ENCODE results near the gene GRIK1.

GRIK1 gene

DNA sequence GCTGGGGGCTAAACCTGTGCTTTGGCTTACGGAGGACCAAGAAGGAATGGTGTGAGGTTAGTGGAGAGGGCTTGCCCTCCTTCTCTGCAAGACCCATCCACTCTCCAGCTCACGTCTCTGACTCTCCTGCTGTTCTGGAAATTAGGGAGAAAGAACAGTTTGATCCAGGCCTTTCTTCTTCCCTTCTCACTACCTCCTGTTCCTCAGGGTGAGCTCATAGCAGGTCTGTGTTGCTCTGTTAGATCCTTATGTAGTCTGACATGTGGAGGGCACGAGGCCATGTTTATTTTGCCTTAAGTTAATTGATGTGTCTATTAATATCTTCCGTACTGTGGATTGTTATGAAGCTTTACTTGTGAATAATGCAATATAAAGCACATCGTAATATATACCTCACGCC is 315.0 kb downstream of the GRIK1 start:
- Mint-ChIP-seq H3K36me3 (ENCODE audit: low read depth) (no peaks in the 10 kb centered on the region), H3K27ac (no peak overlapping the region), H3K27me3 (ENCODE audit: low read depth) (no peaks in the 10 kb centered on the region), H3K4me3 (no peak overlapping the region), H3K9me3 (no peaks in the 10 kb centered on the region), H3K4me1 (no peaks in the 10 kb centered on the region)
- TF ChIP-seq, protein P1, sequence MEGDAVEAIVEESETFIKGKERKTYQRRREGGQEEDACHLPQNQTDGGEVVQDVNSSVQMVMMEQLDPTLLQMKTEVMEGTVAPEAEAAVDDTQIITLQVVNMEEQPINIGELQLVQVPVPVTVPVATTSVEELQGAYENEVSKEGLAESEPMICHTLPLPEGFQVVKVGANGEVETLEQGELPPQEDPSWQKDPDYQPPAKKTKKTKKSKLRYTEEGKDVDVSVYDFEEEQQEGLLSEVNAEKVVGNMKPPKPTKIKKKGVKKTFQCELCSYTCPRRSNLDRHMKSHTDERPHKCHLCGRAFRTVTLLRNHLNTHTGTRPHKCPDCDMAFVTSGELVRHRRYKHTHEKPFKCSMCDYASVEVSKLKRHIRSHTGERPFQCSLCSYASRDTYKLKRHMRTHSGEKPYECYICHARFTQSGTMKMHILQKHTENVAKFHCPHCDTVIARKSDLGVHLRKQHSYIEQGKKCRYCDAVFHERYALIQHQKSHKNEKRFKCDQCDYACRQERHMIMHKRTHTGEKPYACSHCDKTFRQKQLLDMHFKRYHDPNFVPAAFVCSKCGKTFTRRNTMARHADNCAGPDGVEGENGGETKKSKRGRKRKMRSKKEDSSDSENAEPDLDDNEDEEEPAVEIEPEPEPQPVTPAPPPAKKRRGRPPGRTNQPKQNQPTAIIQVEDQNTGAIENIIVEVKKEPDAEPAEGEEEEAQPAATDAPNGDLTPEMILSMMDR (IDR thresholded peaks at IDR 0.05; ENCODE audit: unreplicated experiment in 3 of 3) = no peak

DNA sequence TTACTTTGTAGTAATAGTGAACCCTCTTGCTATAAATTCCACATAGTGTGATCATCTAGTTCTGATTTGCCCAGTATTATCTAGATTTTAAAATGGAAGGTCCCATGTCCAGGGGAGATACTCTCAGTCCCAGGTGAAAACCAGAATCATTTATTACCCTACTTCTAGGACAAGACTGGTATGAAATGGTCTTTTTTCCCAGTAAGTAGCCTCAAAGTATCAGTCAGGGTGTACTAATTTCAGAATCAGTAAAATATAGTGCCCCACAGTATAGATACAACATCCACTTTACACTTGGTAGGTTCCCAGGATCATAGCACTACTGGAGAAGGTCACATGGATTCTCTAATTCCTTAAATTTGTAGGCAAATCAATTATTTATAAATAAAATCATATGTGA is 318.3 kb downstream of the GRIK1 start:
- H3K36me3 Mint-ChIP-seq (ENCODE audit: low read depth) = no peaks in the 10 kb centered on the region
- H3K9me3 Mint-ChIP-seq = no peaks in the 10 kb centered on the region
- H3K27me3 Mint-ChIP-seq (ENCODE audit: low read depth) = no peaks in the 10 kb centered on the region
- no peak overlapping the region for H3K27ac Mint-ChIP-seq
- no peak overlapping the region for H3K4me3 Mint-ChIP-seq
- H3K4me1 Mint-ChIP-seq = no peaks in the 10 kb centered on the region
- TF ChIP-seq, protein P1 (IDR thresholded peaks at IDR 0.05; ENCODE audit: unreplicated experiment in 3 of 3) = no peak

DNA sequence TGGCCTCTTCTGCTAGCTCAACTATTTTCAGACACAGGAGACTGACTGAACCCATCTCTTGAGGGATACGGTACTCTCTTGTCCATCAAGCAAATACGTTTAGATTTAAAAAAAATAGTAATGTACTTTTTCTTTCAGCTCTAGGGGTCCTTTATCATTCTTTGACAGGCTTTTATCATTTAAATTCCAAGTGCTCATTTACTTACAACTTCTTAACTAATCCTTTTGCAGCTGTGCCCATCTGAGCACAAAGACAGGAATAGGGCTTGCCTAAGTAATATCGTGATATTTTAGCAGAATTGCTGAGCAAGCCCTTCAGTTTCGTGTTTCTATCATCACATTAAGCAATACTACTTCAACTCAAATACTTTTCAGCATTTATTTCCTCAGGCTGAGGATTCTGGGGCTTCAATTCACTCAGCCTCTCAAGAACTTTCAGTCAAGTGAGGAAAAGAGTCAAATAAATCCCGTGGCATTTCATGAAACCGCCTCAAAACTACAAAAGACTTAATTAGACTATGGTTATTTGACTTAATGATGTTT is 323.5 kb downstream of the GRIK1 start:
- Mint-ChIP-seq H3K27ac (no peak overlapping the region), H3K9me3 (no peaks in the 10 kb centered on the region), H3K4me1 (no peaks in the 10 kb centered on the region), H3K4me3 (no peak overlapping the region), H3K27me3 (ENCODE audit: low read depth) (no peaks in the 10 kb centered on the region), H3K36me3 (ENCODE audit: low read depth) (no peaks in the 10 kb centered on the region)
- TF ChIP-seq, protein P1 (IDR thresholded peaks at IDR 0.05; ENCODE audit: unreplicated experiment in 3 of 3) = no peak

DNA sequence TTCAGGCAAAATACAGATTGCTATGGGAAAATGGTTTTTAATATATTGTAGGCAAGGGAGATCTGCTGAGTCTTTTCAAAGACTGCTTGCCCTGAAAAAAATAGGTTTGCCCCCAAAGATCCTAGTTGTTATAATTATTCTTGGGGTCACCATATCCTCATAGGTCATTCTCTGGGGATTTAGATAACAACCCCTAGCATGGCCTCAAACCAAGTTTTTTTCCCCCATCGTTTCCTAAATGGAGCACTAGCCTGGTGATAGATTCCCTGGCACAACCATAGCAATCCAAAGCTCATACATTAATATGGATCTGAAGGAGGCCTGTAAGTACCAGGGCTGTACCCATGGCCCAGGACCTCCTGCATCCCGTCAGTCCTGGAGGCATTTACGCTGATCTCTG is 325.9 kb downstream of the GRIK1 start:
- H3K36me3 Mint-ChIP-seq (ENCODE audit: low read depth) = no peaks in the 10 kb centered on the region
- H3K27me3 Mint-ChIP-seq (ENCODE audit: low read depth) = no peaks in the 10 kb centered on the region
- H3K4me1 Mint-ChIP-seq = no peaks in the 10 kb centered on the region
- TF ChIP-seq, protein P1 (IDR thresholded peaks at IDR 0.05; ENCODE audit: unreplicated experiment in 3 of 3) = no peak
- no peak overlapping the region for H3K4me3 Mint-ChIP-seq
- no peaks in the 10 kb centered on the region for H3K9me3 Mint-ChIP-seq
- no peak overlapping the region for H3K27ac Mint-ChIP-seq

DNA sequence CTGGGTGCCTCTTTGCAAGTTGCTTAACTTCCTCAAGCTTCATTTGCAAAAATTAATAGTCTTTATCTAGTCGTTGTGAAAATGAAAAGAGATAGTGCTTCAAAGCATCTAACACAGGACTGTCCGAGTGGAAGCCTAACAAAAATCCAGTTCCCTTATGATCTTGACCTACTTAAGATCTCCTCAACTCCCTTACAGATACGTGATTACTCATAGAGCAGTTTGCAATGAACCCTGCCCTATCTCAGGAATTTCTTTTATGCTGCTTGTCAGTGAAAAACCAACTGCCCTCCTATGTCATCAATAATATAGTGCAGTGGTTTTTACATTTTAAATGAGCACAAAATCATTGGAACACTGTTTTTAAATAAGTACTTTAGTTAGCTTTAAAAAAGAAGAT is 326.8 kb downstream of the GRIK1 start:
- H3K27me3 Mint-ChIP-seq (ENCODE audit: low read depth) = no peaks in the 10 kb centered on the region
- H3K36me3 Mint-ChIP-seq (ENCODE audit: low read depth) = no peaks in the 10 kb centered on the region
- H3K4me3 Mint-ChIP-seq = no peak overlapping the region
- TF ChIP-seq, protein P1 (IDR thresholded peaks at IDR 0.05; ENCODE audit: unreplicated experiment in 3 of 3) = no peak
- no peak overlapping the region for H3K27ac Mint-ChIP-seq
- H3K4me1 Mint-ChIP-seq = no peaks in the 10 kb centered on the region
- H3K9me3 Mint-ChIP-seq = no peaks in the 10 kb centered on the region

DNA sequence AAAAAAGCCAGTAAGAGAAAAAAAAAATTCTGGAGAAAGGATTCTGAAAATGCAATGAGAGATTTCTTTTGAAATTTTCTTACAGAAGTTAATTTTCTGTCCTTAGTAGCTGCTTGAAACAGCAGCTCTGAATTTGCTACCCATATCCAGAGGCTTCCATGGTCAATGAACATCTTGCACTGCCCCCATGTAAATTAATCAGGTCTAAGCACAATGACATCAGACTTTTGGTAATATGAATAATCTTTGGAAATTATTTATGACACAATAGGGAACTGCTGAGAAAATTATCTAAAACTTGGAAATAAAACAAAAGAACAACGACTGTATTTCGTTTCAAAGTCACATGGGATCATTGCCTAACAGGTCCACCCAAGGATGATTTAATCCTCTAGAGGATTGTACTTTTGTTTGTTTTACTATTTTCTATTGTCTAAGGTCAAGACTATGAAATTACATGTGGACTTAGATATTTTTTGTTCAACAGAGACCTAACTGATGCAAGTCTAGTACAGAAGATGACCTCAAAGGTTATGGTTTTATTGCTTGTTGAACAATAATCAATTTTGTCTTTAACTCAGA is 328.9 kb downstream of the GRIK1 start:
- Mint-ChIP-seq H3K9me3 (no peaks in the 10 kb centered on the region), H3K4me3 (no peak overlapping the region), H3K4me1 (no peaks in the 10 kb centered on the region), H3K36me3 (ENCODE audit: low read depth) (no peaks in the 10 kb centered on the region), H3K27ac (no peak overlapping the region), H3K27me3 (ENCODE audit: low read depth) (no peaks in the 10 kb centered on the region)
- TF ChIP-seq, protein P1 (IDR thresholded peaks at IDR 0.05; ENCODE audit: unreplicated experiment in 3 of 3) = no peak

All from nephron (organoid).